Activated CD8-positive, alpha-beta memory T cell treated with anti-CD3 and anti-CD28 coated beads, Interleukin-2, amount 50 U/mL, for 24 hours (primary cell): ENCODE results near the gene CABLES2.

ENCODE experiments used
- DNase-seq: peaks from one replicate; pipeline ENCODE4 v3.0.0-alpha.2; 2020; ENCODE audit errors: extremely low read depth

Gene CABLES2

DNA sequence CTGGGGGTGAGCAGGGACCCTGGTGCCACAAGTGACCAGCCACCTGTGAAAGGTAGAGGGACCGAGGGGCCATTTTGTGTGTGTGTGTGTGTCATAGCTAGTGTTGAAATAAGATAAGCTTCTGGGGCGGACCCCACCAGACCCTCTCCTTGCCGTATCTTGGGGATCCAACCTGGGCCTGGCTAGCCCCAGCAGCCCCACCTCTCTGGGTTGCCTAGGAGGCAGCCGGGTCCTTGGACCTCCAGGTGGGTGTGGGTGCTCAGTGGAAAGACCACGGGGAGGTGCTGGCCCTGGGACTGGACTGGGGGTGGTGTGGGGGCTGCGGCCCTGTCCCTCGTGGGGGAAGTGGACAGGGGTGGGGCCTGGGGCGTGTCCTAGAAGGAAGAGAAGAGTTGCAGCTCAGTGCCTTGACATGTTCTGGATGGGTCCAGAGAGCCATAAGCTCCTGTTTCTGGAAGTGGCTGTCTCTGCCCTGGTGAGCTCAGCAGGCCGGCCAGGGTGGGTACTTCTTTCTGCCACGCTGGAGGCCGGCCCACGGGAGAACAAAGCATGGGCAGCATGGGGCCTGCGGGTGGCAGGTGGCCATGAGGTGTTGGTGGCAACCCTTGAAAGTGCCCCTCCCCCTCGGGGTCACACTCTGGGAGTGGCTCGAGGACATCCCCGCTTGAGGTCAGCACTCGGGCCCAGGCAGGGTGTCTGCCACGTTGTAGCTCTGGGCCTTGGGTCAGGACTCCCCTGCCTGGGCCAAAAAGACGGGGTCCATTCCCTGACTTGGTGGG is 11.8 kb upstream of the CABLES2 start:
- DNase-seq: no peak

- no peak for DNase-seq
These were observed 11.1 kb upstream of the CABLES2 start for GRCh38 chr20:62417981-62418708.

DNA sequence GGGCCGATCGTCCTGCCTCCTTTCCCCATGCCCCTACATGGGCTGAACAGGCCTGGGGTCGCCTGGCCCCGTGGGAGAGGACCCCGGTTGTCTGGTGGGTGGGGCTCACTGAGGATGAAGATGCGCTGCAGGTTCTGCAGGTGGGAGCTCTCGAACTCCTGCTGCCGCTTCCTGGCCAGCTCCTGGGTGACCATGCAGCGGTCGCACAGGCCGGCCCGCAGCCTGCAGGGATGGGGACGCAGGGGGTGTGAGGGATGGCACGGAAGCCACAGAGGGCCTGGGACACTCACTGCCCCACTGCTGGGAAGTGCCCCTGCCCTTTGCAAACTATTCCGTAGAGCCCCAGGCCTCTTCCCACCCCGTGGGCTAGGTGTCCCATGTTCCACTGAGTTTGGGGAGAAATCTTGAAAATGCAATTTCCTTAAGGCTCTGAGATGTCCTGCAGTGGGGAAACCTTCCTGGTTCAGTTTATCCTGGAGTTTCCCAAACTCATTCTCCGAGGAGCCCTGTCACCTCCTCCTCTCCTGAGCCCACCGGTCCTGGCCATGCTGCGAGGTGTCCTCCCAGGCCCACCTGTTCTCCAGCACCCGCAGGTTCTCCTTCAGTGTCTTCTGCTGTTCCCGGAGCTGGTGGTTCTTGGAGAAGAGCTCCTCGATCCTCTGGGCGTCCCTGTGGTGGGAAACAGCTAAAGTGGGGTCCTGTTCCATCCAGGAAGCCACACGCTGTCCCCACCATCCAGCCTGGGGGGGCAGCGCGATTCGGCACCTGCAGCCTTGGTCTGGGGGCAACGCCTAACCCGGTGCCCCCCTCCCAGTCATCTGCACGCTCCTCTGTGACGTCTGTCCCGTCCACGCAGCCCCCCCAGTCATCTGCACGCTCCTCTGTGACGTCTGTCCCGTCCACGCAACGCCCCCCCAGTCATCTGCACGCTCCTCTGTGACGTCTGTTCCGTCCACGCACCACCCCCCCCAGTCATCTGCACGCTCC is 9.9 kb upstream of the CABLES2 start:
- no peak for DNase-seq

DNA sequence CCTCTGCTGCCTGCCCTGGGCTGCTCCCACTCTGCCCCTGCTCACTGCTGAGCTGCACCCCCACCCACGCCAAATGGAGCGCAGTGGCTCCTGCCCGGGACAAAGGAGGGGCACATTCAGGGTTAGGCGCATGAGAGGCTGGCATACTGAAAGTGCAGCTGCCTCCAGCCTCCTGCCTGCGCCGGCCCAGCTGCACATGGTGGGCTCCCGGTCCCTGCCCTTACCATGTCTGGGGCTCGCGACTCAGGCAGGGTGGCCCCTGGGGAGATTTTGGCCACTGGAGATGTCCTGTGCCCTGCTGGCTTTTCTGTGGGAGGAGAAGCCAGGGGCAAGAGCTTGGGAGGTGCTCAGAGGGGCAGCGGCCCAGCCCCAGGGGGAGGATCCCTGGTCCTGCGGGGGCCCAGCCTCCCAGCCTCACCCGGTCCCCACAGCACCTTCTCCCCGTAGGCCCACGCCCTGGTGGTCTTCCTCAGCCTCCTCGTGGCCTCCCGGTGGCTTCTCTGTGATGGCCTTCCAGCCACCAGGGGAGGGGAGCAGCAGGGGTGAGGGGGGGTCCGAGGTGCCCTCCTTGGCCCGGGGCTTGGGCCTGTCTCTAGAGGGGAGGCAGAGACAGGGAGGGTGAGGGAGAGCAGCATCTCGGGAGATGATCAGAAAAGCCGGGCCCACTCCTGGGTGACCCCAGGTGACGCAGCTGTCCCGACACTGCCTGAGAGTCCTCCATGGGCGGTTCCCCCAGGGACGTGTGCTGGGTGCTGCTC is 8.4 kb upstream of the CABLES2 start:
- DNase-seq: no peak

- no peak for DNase-seq
These were observed 6.9 kb upstream of the CABLES2 start for GRCh38 chr20:62413896-62414481.

- no peak for DNase-seq
These were observed 6.0 kb upstream of the CABLES2 start for GRCh38 chr20:62413025-62413570.

DNA sequence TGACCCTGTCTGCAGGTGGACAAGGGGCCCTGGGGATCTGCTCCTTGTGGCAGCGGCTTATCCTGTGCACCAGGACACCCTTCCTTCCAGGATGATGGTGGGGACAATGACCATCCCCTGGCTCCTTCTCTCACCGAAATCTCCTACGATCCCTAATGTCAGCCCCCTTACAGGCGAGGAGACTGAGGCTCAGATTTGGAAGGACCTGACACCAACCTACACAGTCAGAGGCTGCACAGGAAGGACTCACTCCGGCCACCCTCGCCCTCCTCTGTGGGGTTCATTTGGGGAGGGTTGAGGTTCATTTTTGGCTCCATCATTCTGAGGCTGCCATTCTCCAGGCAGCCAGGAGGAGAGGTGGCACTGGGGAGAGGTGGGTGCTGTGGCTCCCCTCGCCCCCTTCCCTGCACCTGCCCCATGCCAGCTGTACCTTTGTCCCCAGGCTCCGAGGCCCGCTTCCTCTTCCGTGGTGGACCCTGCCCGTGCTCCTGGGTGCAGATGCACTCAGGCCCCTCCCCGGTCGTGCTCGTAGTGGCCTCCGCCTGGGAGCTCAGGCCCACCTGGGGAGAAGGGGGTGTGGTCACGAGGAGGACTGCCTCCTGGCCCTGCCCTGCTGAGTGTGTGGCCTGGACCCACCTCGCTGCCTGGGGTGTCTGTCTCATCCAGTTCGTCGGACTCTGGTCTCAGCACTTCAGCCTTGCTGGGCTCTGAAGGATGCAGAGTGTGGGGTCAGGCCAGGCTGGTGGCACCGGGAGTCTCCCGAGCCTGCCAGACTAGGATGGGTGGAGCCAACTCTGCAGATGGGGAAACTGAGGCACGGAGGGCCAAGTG is 5.3 kb upstream of the CABLES2 start:
- no peak for DNase-seq

DNA sequence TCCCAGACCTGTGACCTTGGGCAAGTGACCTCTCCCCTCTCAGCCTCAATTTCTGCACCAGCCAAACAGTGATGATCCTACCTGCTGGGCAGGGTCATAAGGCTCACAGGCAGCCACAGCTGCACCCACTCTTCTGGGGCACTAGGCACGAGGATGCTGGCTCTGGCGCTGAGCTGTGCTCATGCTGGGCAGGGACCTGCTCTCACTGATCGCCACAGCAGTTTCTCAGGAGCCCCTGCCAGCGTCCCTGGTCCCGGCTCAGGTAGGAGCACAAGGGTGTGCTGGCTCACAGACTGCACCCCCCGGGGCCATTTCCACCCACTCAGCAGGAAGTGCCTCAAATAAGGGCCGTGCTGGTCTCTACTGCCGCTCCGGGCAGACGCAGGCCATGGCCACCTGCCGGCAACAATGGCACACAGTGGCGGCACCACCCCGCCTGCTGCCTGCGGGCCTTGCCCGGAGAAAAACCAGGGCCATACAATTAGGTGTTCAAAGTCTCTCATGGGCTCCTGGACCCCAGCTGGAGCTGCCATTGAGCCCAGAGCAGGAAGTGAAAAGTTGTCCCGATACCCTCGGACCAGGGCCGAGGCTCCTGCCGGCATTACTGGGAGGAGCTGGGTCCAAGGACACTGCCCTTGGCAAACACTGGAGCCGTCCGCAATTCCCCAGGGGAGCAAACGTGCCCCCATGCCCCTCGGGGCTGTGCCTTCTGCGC is 4.6 kb upstream of the CABLES2 start:
- DNase-seq: no peak

DNA sequence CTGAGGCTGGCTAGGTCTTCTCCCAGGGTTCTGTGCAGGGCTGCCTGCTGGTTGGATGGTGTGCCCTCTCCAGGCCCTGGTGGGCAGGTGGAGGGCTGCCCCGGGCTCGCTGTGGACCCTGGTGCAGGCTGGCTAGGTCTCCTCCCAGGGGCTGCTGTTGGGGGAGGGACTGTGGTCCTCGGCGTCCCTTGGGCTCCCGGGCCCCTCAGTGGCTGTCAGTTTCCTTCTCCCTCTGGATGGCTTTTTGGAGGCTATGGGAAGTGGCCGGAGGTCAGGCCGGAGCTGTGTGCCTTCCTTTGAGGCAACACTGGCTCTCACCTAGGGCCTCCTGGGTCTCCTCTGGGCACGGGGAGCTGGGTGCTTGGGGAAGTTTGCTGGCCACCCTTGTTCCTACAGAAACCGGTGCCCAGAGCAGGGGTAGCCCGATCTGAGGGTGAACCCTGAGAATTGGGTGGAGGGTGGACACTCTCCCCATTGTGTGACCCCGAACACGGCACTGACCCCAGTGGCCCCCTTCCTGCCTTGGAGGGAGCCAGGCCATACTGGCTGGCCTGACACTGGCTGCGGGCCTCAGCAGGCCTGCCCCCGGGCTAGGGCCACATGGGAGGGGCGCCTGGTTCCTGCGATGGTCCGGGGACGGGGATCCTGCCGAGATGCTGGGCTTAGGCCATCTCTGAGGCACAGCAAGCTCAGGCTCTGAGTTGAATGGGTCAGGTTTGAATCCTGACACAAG is 3.8 kb upstream of the CABLES2 start:
- DNase-seq: no peak

DNA sequence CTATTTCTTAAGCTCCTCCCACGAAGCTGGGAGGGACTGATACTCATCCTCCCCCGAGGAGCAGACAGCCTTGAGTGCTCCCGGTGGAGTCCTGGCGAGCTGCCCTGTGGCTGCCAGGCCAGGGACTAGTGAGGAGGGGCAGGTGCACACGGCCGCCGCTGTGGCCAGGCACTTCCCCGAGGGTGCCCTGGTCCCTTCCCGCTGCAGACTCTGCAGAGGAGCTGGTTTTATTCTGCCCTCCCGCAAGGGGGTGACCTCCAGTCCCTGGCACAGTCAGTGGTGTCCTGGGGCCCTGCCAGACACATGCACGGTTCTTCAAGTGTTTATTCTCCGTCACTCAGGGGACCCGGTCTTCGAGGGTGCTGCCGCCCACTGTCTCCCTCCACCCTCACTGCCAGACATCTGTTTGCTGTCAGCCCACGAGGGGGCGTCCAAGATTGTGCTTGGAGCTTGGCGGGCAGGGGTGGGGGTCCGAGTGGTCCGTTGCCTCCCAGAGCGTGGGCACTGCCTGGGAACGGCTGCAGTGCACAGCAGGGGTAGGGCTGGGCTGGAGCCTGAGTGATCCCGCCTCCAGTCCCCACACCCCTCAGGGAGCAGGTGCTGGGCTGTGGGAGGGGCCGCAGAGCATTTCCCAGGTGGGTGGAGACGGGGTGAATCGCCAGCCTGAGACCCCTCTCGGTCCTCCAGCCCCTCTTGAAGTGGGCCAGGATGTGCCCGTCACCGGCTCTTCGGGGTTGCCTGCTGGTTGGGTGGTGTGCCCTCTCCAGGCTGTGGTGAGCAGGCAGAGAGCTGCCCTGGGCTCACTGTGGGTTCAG is 3.1 kb upstream of the CABLES2 start:
- DNase-seq: no peak

DNA sequence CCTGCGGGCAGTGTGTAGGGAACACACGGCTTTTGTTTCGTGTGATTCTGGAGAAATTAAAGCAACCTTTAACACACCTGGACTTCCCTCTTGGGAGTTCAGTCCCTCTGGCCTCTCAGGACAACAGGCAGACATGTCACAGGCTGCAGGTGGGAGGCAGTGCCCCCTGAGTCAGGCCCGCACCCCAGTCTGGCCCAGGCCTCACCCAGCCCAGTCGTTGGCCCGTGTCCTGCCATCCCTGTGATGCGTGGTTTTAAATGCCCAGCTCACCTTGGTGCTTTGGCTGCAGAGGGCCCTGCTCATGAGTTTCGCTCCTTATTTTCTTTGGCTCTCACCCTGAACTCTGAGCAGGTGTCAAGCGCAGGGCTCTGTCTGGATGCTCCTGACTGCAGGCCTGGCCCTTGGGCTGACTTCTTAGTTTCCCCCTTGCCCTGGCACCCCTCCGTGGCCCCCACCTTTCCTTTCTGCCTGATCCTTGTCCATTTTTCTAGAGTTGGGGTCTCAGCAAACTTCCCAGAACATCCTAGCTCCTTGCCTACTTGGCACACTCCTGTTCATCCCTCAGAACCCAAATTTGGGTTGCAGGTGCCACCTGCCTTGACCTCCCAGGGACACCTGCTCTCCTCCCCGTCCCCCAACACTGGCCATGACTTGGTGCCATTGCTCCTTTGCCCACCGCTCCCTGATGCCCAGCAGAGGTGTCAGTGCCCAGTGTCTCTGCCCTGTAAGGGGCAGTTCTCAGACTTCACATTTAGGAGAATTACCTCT is 2.2 kb upstream of the CABLES2 start:
- no peak for DNase-seq

DNA sequence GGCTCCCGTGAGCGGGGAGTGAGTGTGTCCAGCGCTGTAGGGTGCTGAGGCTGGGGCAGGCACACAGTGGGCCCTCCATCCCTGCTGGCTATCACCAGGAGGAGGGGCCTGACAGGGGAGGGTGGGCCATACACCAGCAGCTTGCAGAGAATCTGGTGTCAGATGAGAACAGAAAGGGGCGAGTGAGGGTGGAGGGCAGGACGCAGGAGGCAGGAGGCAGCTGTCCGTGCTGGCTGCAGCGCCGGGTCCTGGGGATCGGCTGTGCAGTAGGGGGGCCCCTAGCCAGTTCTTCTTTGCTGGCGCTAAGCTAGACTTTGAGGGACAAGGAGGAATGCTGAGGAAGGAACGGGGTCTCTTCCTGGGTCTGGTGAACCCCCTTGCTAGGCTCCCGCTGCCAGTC is 1.6 kb upstream of the CABLES2 start:
- DNase-seq: no peak

GRCh38 chr20:62408055-62408454 is 970 bp upstream of the CABLES2 start:
- no peak for DNase-seq

DNA sequence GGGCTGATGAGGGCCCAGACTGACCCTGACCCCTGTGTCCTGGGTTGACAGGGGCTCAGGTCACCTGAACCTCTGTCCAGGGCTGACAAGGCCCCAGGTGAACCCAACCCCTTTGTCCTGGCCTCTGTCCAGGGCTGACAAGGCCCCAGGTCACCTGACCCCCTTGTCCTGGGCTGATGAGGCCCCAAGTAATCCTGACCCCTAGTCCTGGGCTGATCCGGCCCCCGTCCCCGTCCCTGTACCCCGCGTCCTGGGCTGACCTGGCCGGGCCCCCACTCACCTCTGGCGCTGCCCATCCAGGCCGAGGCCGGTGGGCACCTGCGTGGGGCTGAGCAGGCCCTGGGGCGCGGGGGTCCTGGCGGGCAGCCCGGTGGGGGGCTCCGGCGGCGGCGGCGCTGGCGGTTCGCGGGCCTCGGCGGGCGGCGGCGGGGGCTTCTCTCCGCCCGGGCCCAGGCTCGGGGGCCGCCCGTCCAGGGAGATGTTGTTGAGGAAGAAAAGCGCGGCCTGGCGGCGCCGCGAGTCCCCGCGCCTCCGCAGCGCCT is 379 bp downstream of the CABLES2 start:
- DNase-seq: no peak

DNA sequence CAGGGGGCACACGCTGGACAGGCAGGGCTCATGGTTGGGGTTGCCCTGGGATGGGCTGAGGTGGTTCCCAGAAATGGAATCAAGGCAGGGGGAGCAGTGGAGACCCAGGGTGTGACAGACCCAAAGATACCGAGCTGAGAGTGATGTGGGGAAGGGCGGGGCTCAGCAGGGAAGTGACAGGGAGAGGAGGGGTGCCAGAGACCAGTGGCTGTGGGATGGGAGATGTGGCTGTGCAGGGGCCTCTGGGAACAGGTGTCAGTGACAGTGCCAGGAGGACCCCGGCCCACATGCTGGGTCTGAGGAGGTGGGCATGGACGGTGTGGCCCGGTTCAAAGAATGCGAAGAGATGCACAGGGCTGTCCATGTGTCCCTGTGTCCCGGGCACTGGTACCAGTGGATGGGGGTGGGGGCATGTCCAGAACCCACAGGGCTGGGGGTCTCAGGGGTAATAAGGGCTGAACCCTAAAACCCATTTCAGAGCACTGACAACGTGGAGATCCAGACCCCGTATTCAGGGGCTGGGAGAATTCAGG is 1.0 kb downstream of the CABLES2 start:
- DNase-seq: no peak
